Esophagus squamous epithelium (tissue), 4 donors: ENCODE measurements around the gene EMC8.
A peak's percentile ranks its signal among the peaks of the same experiment; 100 is the strongest.

Experiments used
- CTCF ChIP-seq, 6 experiments: fragments of 450-650 bp in 4 of 6; fragments of 200-600 bp in 2 of 6; sonication (generic) in 2 of 6; IDR thresholded peaks; one replicate each; pipeline ENCODE4 v1.5.1; 2016 to 2019; ENCODE audit warnings: antibody characterized with exemption in 6 of 6, mild to moderate bottlenecking in 4 of 6, moderate library complexity in 4 of 6
- POLR2A ChIP-seq, 4 donors: fragments of 450-650 bp; IDR thresholded peaks; one replicate each; pipeline ENCODE4 v1.6.1; 2017; ENCODE audit warnings: antibody characterized with exemption in 4 of 4, mild to moderate bottlenecking in 4 of 4, moderate library complexity in 3 of 4

GRCh38 chr16:85759631-85760419 lies 39.5 kb downstream of the EMC8 start:
- TF ChIP-seq CTCF (IDR thresholded peaks at IDR 0.05) (peak; percentile 29 to 72 (median 54)), POLR2A (IDR thresholded peaks at IDR 0.05) (no peak)
